Suprapubic skin (tissue), 4 donors: ENCODE results near the gene KRTAP6-3.

Source experiments
- EP300 ChIP-seq: sonication (generic); formaldehyde crosslinking; IDR thresholded peaks from one replicate; pipeline ENCODE4 v1.6.1; 2017; ENCODE audit warnings: antibody characterized with exemption
- POLR2A ChIP-seq, 2 donors: fragments of 450-650 bp; IDR thresholded peaks; one replicate each; pipeline ENCODE4 v1.6.1; 2017; ENCODE audit warnings: antibody characterized with exemption in 2 of 2, mild to moderate bottlenecking in 2 of 2, moderate library complexity in 2 of 2
- POLR2AphosphoS5 ChIP-seq, 3 donors: sonication (generic); formaldehyde crosslinking; IDR thresholded peaks; one replicate each; pipeline ENCODE4 v1.6.1; 2017; ENCODE audit warnings: antibody characterized with exemption in 3 of 3
- TF ChIP-seq, protein P1 (sequence below), 2 donors: fragments of 200-600 bp in 1 of 2; fragments of 450-650 bp in 1 of 2; sonication (generic) in 1 of 2; IDR thresholded peaks; one replicate each; pipeline ENCODE4 v1.5.1; 2016 to 2019; ENCODE audit warnings: antibody characterized with exemption in 2 of 2, mild to moderate bottlenecking in 1 of 2, moderate library complexity in 1 of 2

GRCh38 chr21:30563072-30563471 is 29.2 kb upstream of the KRTAP6-3 start:
- no peak for TF ChIP-seq POLR2AphosphoS5 (IDR thresholded peaks at IDR 0.05)
- TF ChIP-seq, protein P1, sequence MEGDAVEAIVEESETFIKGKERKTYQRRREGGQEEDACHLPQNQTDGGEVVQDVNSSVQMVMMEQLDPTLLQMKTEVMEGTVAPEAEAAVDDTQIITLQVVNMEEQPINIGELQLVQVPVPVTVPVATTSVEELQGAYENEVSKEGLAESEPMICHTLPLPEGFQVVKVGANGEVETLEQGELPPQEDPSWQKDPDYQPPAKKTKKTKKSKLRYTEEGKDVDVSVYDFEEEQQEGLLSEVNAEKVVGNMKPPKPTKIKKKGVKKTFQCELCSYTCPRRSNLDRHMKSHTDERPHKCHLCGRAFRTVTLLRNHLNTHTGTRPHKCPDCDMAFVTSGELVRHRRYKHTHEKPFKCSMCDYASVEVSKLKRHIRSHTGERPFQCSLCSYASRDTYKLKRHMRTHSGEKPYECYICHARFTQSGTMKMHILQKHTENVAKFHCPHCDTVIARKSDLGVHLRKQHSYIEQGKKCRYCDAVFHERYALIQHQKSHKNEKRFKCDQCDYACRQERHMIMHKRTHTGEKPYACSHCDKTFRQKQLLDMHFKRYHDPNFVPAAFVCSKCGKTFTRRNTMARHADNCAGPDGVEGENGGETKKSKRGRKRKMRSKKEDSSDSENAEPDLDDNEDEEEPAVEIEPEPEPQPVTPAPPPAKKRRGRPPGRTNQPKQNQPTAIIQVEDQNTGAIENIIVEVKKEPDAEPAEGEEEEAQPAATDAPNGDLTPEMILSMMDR (IDR thresholded peaks at IDR 0.05): no peak
- no peak for TF ChIP-seq POLR2A (IDR thresholded peaks at IDR 0.05)
- no peak for TF ChIP-seq EP300
